CD14-positive monocyte (primary cell): ENCODE data around the gene INPP1. TPM values are rescaled to one million over a fixed set of nuclear protein-coding genes. Genes with fewer than 3 reads are reported as not detected.
"Not testable (repeated sequence)": the region's sequence is repeated elsewhere in the genome, so short reads cannot be mapped to it uniquely, and the experiment has no call there.

Experiments used
- DNase-seq, 3 donors: peaks; one replicate each; pipeline ENCODE4 v3.0.0-alpha.2; 2011 to 2022
- H2AFZ ChIP-seq: 2 replicates; pipeline ENCODE4 v1.6.0; 2012; ENCODE audit warnings: mild to moderate bottlenecking, low read depth, low read length, inconsistent platforms; ENCODE audit not compliant: insufficient read depth, poor library complexity, severe bottlenecking
- H3K27ac ChIP-seq, 2 donors: 1 replicate in 1 of 2; 2 replicates in 1 of 2; pipeline ENCODE4 v1.5.1; 2012 to 2013; ENCODE audit warnings: low read length in 2 of 2, control low read depth in 1 of 2, inconsistent platforms in 1 of 2, low read depth in 1 of 2, mild to moderate bottlenecking in 1 of 2
- H3K27me3 ChIP-seq, 2 donors: one replicate each; pipeline versions ENCODE4 v1.6.0 to v1.6.1; 2011 to 2013; ENCODE audit warnings: low read length in 2 of 2; ENCODE audit not compliant: control insufficient read depth in 2 of 2, insufficient read depth in 2 of 2
- H3K36me3 ChIP-seq, 2 donors: replicated peaks in 1 of 2; 1 replicate in 1 of 2; 2 replicates in 1 of 2; pipeline versions ENCODE4 v1.5.1 to v1.6.1; 2012 to 2013; ENCODE audit warnings: low read length in 2 of 2, control low read depth in 1 of 2, inconsistent platforms in 1 of 2, mild to moderate bottlenecking in 1 of 2; ENCODE audit not compliant: insufficient read depth in 2 of 2, control insufficient read depth in 1 of 2
- H3K4me1 ChIP-seq, 2 donors: 1 replicate in 1 of 2; 2 replicates in 1 of 2; pipeline versions ENCODE4 v1.5.1 to v1.6.1; 2012 to 2013; ENCODE audit warnings: low read length in 2 of 2, control low read depth in 1 of 2, inconsistent platforms in 1 of 2, mild to moderate bottlenecking in 1 of 2, moderate library complexity in 1 of 2; ENCODE audit not compliant: insufficient read depth in 2 of 2, control insufficient read depth in 1 of 2
- H3K4me2 ChIP-seq: replicated peaks from 2 replicates; pipeline ENCODE3; 2012; ENCODE audit warnings: low read length, moderate library complexity, mild to moderate bottlenecking; ENCODE audit not compliant: poor library complexity, severe bottlenecking; ENCODE audit errors: extremely low read depth
- H3K4me3 ChIP-seq, 3 experiments: fragments of 200-600 bp in 1 of 3; sonication (generic) in 1 of 3; replicated peaks in 1 of 3; 1 replicate in 2 of 3; 2 replicates in 1 of 3; pipeline ENCODE4 v1.5.1; 2011 to 2013; ENCODE audit warnings: low read length in 3 of 3, mild to moderate bottlenecking in 3 of 3, control low read depth in 2 of 3, low read depth in 2 of 3, inconsistent platforms in 1 of 3, moderate library complexity in 1 of 3
- H3K79me2 ChIP-seq: 2 replicates; pipeline ENCODE4 v1.6.0; 2012; ENCODE audit warnings: mild to moderate bottlenecking, control low read depth, inconsistent platforms, low read length, moderate library complexity; ENCODE audit not compliant: insufficient read depth
- H3K9ac ChIP-seq: 2 replicates; pipeline ENCODE4 v1.6.0; 2017; ENCODE audit warnings: low read length, mild to moderate bottlenecking; ENCODE audit not compliant: insufficient read depth, poor library complexity, severe bottlenecking
- H3K9me3 ChIP-seq, 2 donors: replicated peaks in 1 of 2; 1 replicate in 1 of 2; 2 replicates in 1 of 2; pipeline versions ENCODE4 v1.5.1 to v1.6.1; 2012 to 2013; ENCODE audit warnings: low read length in 2 of 2, control low read depth in 1 of 2; ENCODE audit not compliant: control insufficient read depth in 1 of 2, insufficient read depth in 1 of 2
- H4K20me1 ChIP-seq: 2 replicates; pipeline ENCODE4 v1.6.0; 2012; ENCODE audit warnings: mild to moderate bottlenecking, low read length, control low read depth, moderate library complexity; ENCODE audit not compliant: insufficient read depth
- H3K27ac Mint-ChIP-seq, 7 donors: one replicate each; pipeline ENCODE4 v1.8.0; 2020; ENCODE audit warnings: mild to moderate bottlenecking in 7 of 7, mixed read lengths in 7 of 7, moderate library complexity in 6 of 7, inconsistent platforms in 2 of 7
- H3K27me3 Mint-ChIP-seq, 3 donors: one replicate each; pipeline ENCODE4 v1.8.0; 2021 to 2022; ENCODE audit warnings: low read depth in 3 of 3, mild to moderate bottlenecking in 3 of 3, mixed read lengths in 3 of 3, moderate library complexity in 3 of 3, inconsistent platforms in 1 of 3
- H3K36me3 Mint-ChIP-seq, 2 donors: one replicate each; pipeline ENCODE4 v1.8.0; 2020; ENCODE audit warnings: mixed read lengths in 2 of 2, inconsistent platforms in 1 of 2, mild to moderate bottlenecking in 1 of 2
- H3K4me1 Mint-ChIP-seq: one replicate; pipeline ENCODE4 v1.8.0; 2020; ENCODE audit warnings: mild to moderate bottlenecking, mixed read lengths
- H3K4me3 Mint-ChIP-seq, 2 donors: one replicate each; pipeline ENCODE4 v1.8.0; 2020; ENCODE audit warnings: mild to moderate bottlenecking in 2 of 2, mixed read lengths in 2 of 2, moderate library complexity in 1 of 2
- H3K9me3 Mint-ChIP-seq, 7 donors: one replicate each; pipeline ENCODE4 v1.8.0; 2020 to 2022; ENCODE audit warnings: mixed read lengths in 7 of 7, mild to moderate bottlenecking in 6 of 7, moderate library complexity in 6 of 7, inconsistent platforms in 2 of 7
- WGBS: methylation state at CpG from one replicate; pipeline ENCODE4 v1.1.5; 2013; ENCODE audit warnings: missing lambda C conversion rate; ENCODE audit not compliant: insufficient coverage; 5-methylcytosine and 5-hydroxymethylcytosine counted together
- intact Hi-C, 2 donors: fragments of 100-400 bp; cut with micrococcal nuclease; formaldehyde crosslinking; loops; one replicate each; pipeline versions ENCODE4 v1.15.0 to v1.15.1; 2023
- polyA minus RNA-seq: library from RNA; depleted of rRNA, polyadenylated mRNA; stranded (reverse); fragments of >200 nt; gene quantifications from 2 replicates; pipeline ENCODE4 v1.2.3, GENCODE V29; 2012
- polyA plus RNA-seq, 3 donors: library from polyadenylated mRNA; depleted of rRNA in 1 of 3; unstranded in 2 of 3; stranded (reverse) in 1 of 3; fragments of 300-500 nt in 2 of 3; fragments of >200 nt in 1 of 3; fragmentation: Illumina TruSeq in 2 of 3; gene quantifications; 1 replicate in 2 of 3; 2 replicates in 1 of 3; pipeline ENCODE4 v1.2.3, GENCODE V29; 2012 to 2021
- total RNA-seq, 12 experiments: library from RNA in 1 of 12; stranded (reverse) in 1 of 12; fragments of 120-200 nt in 1 of 12; gene quantifications; one replicate each; pipeline ENCODE4 v1.2.4 and lab custom pipeline; 2013 to 2026; ENCODE audit warnings: mixed read lengths in 6 of 12, inconsistent platforms in 1 of 12
- TF ChIP-seq, protein P1 (sequence below): fragments of 200-600 bp; IDR thresholded peaks from one replicate; pipeline ENCODE4 v1.8.0; 2022; ENCODE audit warnings: antibody characterized with exemption, mild to moderate bottlenecking

INPP1 gene, protein sequence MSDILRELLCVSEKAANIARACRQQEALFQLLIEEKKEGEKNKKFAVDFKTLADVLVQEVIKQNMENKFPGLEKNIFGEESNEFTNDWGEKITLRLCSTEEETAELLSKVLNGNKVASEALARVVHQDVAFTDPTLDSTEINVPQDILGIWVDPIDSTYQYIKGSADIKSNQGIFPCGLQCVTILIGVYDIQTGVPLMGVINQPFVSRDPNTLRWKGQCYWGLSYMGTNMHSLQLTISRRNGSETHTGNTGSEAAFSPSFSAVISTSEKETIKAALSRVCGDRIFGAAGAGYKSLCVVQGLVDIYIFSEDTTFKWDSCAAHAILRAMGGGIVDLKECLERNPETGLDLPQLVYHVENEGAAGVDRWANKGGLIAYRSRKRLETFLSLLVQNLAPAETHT
- total RNA-seq (2013): 8.6 TPM
- polyA plus RNA-seq (10 to 100 TPM in 2 of 3 donors, 1 to 10 TPM in 1; 8.9 to 17.8 (median 13.3) TPM), polyA minus RNA-seq (2.8 and 9.0 TPM in 2 replicates), total RNA-seq (lab: John Stamatoyannopoulos, UW) (11.6 to 26.4 (median 18.9) reads per million in 11 experiments)

DNA sequence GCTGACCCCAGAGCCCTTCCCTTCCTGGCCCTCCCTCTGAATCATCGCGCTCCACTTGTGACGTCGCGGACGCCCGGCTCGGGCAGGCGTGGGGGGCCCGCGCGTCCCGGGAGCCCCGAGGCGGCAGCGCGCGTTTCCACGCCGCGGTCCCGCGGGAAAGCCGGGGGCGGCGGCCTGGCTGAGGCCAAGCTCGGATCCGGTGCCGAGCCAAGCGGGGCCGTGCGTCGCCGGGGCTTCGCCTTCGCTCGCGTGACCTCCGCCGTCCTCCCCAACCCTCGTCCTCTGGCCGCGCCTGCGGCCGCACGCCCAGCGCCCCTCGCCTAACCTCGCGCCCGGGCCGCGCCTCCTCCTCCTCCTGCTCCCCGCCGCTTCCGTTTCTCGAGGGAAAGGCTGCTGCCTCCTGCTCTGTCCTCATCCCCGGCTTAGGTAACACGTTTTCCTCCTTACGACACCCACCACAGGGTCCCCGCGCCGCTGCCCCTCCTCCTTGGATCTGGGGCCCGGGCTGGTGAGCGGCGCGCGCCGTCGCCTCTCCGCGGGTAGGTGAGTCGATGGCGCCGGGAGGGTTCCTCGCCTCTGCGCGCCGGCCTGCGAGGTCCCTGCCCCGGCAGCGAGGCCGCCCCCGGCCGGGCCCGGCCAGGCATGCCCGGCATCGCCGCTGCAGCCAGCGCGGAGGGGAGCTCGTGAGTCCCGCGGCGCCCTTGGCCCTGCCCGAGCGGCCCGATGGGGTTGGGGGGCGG lies at the start of gene INPP1:
Gene INPP1, plus strand, starts transcription at position 54 of the 740 bp plus-strand sequence. CDS start 16,514 bp downstream, outside the sequence.
- intact Hi-C loops: no loop called here
- H3K36me3 ChIP-seq: no peaks in the 10 kb centered on the region
- H4K20me1 ChIP-seq: no peaks in the 10 kb centered on the region
- Mint-ChIP-seq H3K27me3 (no peaks in the 10 kb centered on the region), H3K36me3 (peaks cover 9 to 11% of the 10 kb centered on the region in 2 donors), H3K4me3 (peak within 1 kb of the TSS; percentile 87 to 94), H3K9me3 (peaks cover 0 to 1% (median 0%) of the 10 kb centered on the region in 7 donors), H3K4me1 (peaks cover 20% of the 10 kb centered on the region), H3K27ac (peak within 1 kb of the TSS; percentile 86 to 97 (median 94))
- H2AFZ ChIP-seq: peak within 1 kb of the TSS; percentile 87
- under 1% methylated on average over 93 of the region's 99 CpGs for whole genome bisulfite sequencing
- DNase-seq: peak; percentile 81 to 82 (median 81)
- H3K9ac ChIP-seq: peak within 1 kb of the TSS; percentile 86
- peak within 1 kb of the TSS; percentile 56 to 88 for H3K27ac ChIP-seq
- H3K27me3 ChIP-seq: no peaks in the 10 kb centered on the region
- peaks cover 18 to 20% of the 10 kb centered on the region in 2 donors for H3K4me1 ChIP-seq
- no peaks in the 10 kb centered on the region for H3K9me3 ChIP-seq
- H3K4me3 ChIP-seq: peak within 1 kb of the TSS; percentile 50 to 84 (median 68)
- H3K79me2 ChIP-seq: peaks cover 22% of the 10 kb centered on the region
- H3K4me2 ChIP-seq: peak within 1 kb of the TSS; percentile 83
- TF ChIP-seq, protein P1, sequence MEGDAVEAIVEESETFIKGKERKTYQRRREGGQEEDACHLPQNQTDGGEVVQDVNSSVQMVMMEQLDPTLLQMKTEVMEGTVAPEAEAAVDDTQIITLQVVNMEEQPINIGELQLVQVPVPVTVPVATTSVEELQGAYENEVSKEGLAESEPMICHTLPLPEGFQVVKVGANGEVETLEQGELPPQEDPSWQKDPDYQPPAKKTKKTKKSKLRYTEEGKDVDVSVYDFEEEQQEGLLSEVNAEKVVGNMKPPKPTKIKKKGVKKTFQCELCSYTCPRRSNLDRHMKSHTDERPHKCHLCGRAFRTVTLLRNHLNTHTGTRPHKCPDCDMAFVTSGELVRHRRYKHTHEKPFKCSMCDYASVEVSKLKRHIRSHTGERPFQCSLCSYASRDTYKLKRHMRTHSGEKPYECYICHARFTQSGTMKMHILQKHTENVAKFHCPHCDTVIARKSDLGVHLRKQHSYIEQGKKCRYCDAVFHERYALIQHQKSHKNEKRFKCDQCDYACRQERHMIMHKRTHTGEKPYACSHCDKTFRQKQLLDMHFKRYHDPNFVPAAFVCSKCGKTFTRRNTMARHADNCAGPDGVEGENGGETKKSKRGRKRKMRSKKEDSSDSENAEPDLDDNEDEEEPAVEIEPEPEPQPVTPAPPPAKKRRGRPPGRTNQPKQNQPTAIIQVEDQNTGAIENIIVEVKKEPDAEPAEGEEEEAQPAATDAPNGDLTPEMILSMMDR: no peak

DNA sequence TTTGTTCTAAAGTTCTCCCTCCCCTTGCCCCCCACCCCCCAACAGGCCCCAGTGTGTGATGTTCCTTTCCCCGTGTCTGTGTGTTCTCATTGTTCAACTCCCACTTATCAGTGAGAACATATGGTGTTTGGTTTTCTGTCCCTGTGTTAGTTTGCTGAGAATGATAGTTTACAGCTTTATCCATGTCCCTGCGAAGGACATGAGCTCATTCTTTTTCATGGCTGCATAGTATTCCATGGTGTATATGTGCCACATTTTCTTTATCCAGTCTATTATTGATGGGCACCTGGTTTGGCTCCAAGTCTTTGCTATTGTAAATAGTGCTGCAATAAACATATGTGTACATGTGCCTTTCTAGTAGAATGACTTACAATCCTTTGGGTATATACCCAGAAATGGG lies 45.5 kb upstream of the INPP1 start:
- H3K79me2 ChIP-seq, H3K4me2 ChIP-seq, H3K9me3 ChIP-seq, H3K4me1 Mint-ChIP-seq, H3K27ac Mint-ChIP-seq, DNase-seq, intact Hi-C loops, H3K27me3 ChIP-seq, H3K27me3 Mint-ChIP-seq, H3K4me3 ChIP-seq, H3K27ac ChIP-seq, H2AFZ ChIP-seq, H3K4me3 Mint-ChIP-seq, H3K9me3 Mint-ChIP-seq, H3K4me1 ChIP-seq, H3K9ac ChIP-seq, H4K20me1 ChIP-seq: not testable (repeated sequence)
- no CpG with 5 or more reads among the region's 2 CpGs for WGBS
- H3K36me3 Mint-ChIP-seq: peaks cover 43 to 44% of the 10 kb centered on the region in 2 donors
- H3K36me3 ChIP-seq: peaks cover 9 to 27% of the 10 kb centered on the region in 2 donors
